HEK293T (cell line): Measurements from ENCODE around the gene SIK2.

Experiments used
- CTCF ChIA-PET: fragments of 350-600 bp; formaldehyde crosslinking; extraction: SDS; loops from one replicate; lab custom pipeline; 2021; ENCODE audit warnings: antibody characterized with exemption, inconsistent platforms; lab: Yijun Ruan, JAX
- POLR2A ChIA-PET: fragments of 350-600 bp; formaldehyde crosslinking; extraction: SDS; loops from one replicate; lab custom pipeline; 2020; ENCODE audit warnings: antibody characterized with exemption, inconsistent platforms; lab: Yijun Ruan, JAX
- DNase-seq: peaks from one replicate; pipeline ENCODE4 v3.0.0; 2012; ENCODE audit warnings: mixed read lengths; ENCODE audit errors: extremely low spot score
- ARNT ChIP-seq: fragments of 450-650 bp; IDR thresholded peaks from 2 replicates; pipeline ENCODE4 v1.6.1; 2017; ENCODE audit warnings: mild to moderate bottlenecking
- BHLHE40 ChIP-seq: fragments of 450-650 bp; IDR thresholded peaks from 2 replicates; pipeline ENCODE4 v1.6.1; 2016; ENCODE audit warnings: mild to moderate bottlenecking, moderate library complexity, borderline replicate concordance
- CTBP1 ChIP-seq: fragments of 450-650 bp; IDR thresholded peaks from 2 replicates; pipeline ENCODE4 v1.6.1; 2016; ENCODE audit warnings: borderline replicate concordance
- ELF4 ChIP-seq: fragments of 450-650 bp; IDR thresholded peaks from 2 replicates; pipeline ENCODE4 v1.6.1; 2017; ENCODE audit warnings: antibody characterized with exemption
- FOXA1 ChIP-seq: fragments of 450-650 bp; IDR thresholded peaks from 2 replicates; pipeline ENCODE4 v1.6.1; 2016; ENCODE audit warnings: mild to moderate bottlenecking
- FOXK2 ChIP-seq: fragments of 450-650 bp; IDR thresholded peaks from 2 replicates; pipeline ENCODE4 v1.6.1; 2016; ENCODE audit warnings: mild to moderate bottlenecking
- FOXM1 ChIP-seq: fragments of 450-650 bp; IDR thresholded peaks from 2 replicates; pipeline ENCODE4 v1.6.1; 2017; ENCODE audit warnings: mild to moderate bottlenecking, borderline replicate concordance
- HDGF ChIP-seq: fragments of 450-650 bp; IDR thresholded peaks from 2 replicates; pipeline ENCODE4 v1.6.1; 2017; ENCODE audit warnings: antibody characterized with exemption, borderline replicate concordance
- L3MBTL2 ChIP-seq: fragments of 450-650 bp; conservative IDR thresholded peaks from 2 replicates; pipeline ENCODE4 v1.6.1; 2016; ENCODE audit warnings: mild to moderate bottlenecking
- LEF1 ChIP-seq: fragments of 450-650 bp; IDR thresholded peaks from 2 replicates; pipeline ENCODE4 v1.6.1; 2017; ENCODE audit warnings: mild to moderate bottlenecking, borderline replicate concordance
- NFRKB ChIP-seq: fragments of 450-650 bp; IDR thresholded peaks from 2 replicates; pipeline ENCODE4 v1.6.1; 2016; ENCODE audit warnings: mild to moderate bottlenecking, moderate library complexity
- PKNOX1 ChIP-seq: fragments of 450-650 bp; IDR thresholded peaks from 2 replicates; pipeline ENCODE4 v1.6.1; 2016
- SP1 ChIP-seq: fragments of 450-650 bp; IDR thresholded peaks from 2 replicates; pipeline ENCODE4 v1.6.1; 2017
- SUZ12 ChIP-seq: fragments of 450-650 bp; IDR thresholded peaks from 2 replicates; pipeline ENCODE4 v1.6.1; 2016; ENCODE audit warnings: mild to moderate bottlenecking
- TARDBP ChIP-seq: fragments of 450-650 bp; IDR thresholded peaks from 2 replicates; pipeline ENCODE4 v1.6.1; 2016
- ZNF384 ChIP-seq: fragments of 450-650 bp; IDR thresholded peaks from 2 replicates; pipeline ENCODE4 v1.6.1; 2016

SIK2 gene

GRCh38 chr11:111737444-111738210, 135.4 kb downstream of the SIK2 start:
- ChIA-PET CTCF (no interaction called here), POLR2A (interaction anchor here (1.4 kb wide), 1 partner anchor 28 kb away, joined by 3 read pairs; the partner anchor contains the start of gene PPP2R1B)
- DNase-seq: no peak
- TF ChIP-seq BHLHE40 (no peak), CTBP1 (no peak), ZNF384 (no peak), NFRKB (no peak), L3MBTL2 (no peak), FOXA1 (no peak), ARNT (no peak), ELF4 (no peak), FOXK2 (no peak), LEF1 (no peak), FOXM1 (no peak), TARDBP (no peak), SUZ12 (no peak), SP1 (no peak), HDGF (no peak), PKNOX1 (no peak)

GRCh38 chr11:111739299-111739698, 137.1 kb downstream of the SIK2 start:
- no peak for TF ChIP-seq L3MBTL2
- no peak for DNase-seq
- POLR2A ChIA-PET: no interaction called here
- CTCF ChIA-PET: no interaction called here

GRCh38 chr11:111741751-111742150, 139.5 kb downstream of the SIK2 start:
- ChIA-PET POLR2A (no interaction called here), CTCF (no interaction called here)
- DNase-seq: no peak
- TF ChIP-seq PKNOX1 (no peak), HDGF (no peak), SP1 (no peak), L3MBTL2 (no peak), BHLHE40 (no peak), CTBP1 (no peak), LEF1 (no peak), ZNF384 (no peak), SUZ12 (no peak), FOXK2 (no peak), FOXA1 (no peak), NFRKB (no peak), TARDBP (no peak), ELF4 (no peak), FOXM1 (no peak), ARNT (no peak)

GRCh38 chr11:111743700-111744099, 141.5 kb downstream of the SIK2 start:
- POLR2A ChIA-PET: no interaction called here
- TF ChIP-seq FOXK2: no peak
- TF ChIP-seq SP1: no peak
- no peak for TF ChIP-seq ELF4
- TF ChIP-seq ZNF384: no peak
- DNase-seq: no peak
- CTCF ChIA-PET: no interaction called here

GRCh38 chr11:111745719-111746504, 143.7 kb downstream of the SIK2 start:
- ChIA-PET POLR2A (no interaction called here), CTCF (no interaction called here)
- DNase-seq: no peak
- TF ChIP-seq FOXA1: no peak
- TF ChIP-seq FOXM1: no peak
- no peak for TF ChIP-seq L3MBTL2
- no peak for TF ChIP-seq ARNT
- TF ChIP-seq FOXK2: no peak
- no peak for TF ChIP-seq NFRKB
- no peak for TF ChIP-seq ELF4
- TF ChIP-seq BHLHE40: no peak
- no peak for TF ChIP-seq ZNF384
- TF ChIP-seq SP1: no peak
- no peak for TF ChIP-seq HDGF
- TF ChIP-seq TARDBP: no peak
- TF ChIP-seq CTBP1: no peak
- TF ChIP-seq SUZ12: no peak
- TF ChIP-seq PKNOX1: no peak
- no peak for TF ChIP-seq LEF1
